Prostate gland (tissue), 2 donors: Measurements from ENCODE around the gene GRK3. TPM values are rescaled to one million over a fixed set of nuclear protein-coding genes. Genes with fewer than 3 reads are reported as not detected.
A peak's percentile ranks its signal among the peaks of the same experiment; 100 is the strongest.

ENCODE experiments used
- DNase-seq: peaks from one replicate; pipeline ENCODE4 v3.0.0-alpha.2; 2019; ENCODE audit warnings: low spot score
- H3K27ac ChIP-seq, 2 donors: fragments of 200-600 bp; sonication (generic); 2 replicates each; pipeline ENCODE4 v1.5.1; 2017 to 2019
- H3K27me3 ChIP-seq: fragments of 200-600 bp; sonication (generic); replicated peaks from 2 replicates; pipeline ENCODE4 v1.5.1; 2019; ENCODE audit not compliant: insufficient read depth
- H3K36me3 ChIP-seq, 2 donors: fragments of 200-600 bp; sonication (generic); 1 replicate in 1 of 2; 2 replicates in 1 of 2; pipeline versions ENCODE4 v1.5.1 to v1.8.1; 2017 to 2019
- H3K4me1 ChIP-seq: fragments of 200-600 bp; sonication (generic); replicated peaks from 2 replicates; pipeline ENCODE4 v1.5.1; 2019
- H3K4me3 ChIP-seq, 2 donors: fragments of 200-600 bp; sonication (generic); 2 replicates each; pipeline ENCODE4 v1.5.1; 2017 to 2019
- H3K9me3 ChIP-seq: fragments of 200-600 bp; sonication (generic); 2 replicates; pipeline ENCODE4 v1.5.1; 2017
- CTCF ChIP-seq, 4 experiments: fragments of 200-600 bp in 2 of 4; fragments of 450-650 bp in 2 of 4; sonication (generic) in 2 of 4; IDR thresholded peaks; 1 replicate in 3 of 4; 2 replicates in 1 of 4; pipeline ENCODE4 v1.5.1; 2016 to 2019; ENCODE audit warnings: antibody characterized with exemption in 4 of 4, mild to moderate bottlenecking in 2 of 4, moderate library complexity in 2 of 4
- POLR2A ChIP-seq: fragments of 450-650 bp; IDR thresholded peaks from one replicate; pipeline ENCODE4 v1.6.1; 2016; ENCODE audit warnings: antibody characterized with exemption, mild to moderate bottlenecking
- POLR2AphosphoS5 ChIP-seq: sonication (generic); formaldehyde crosslinking; IDR thresholded peaks from one replicate; pipeline ENCODE4 v1.6.1; 2017; ENCODE audit warnings: antibody characterized with exemption
- WGBS: methylation state at CpG from one replicate; pipeline ENCODE4 v1.1.5; 2018; 5-methylcytosine and 5-hydroxymethylcytosine counted together
- intact Hi-C: fragments of 100-400 bp; cut with DNase I; formaldehyde crosslinking; loops from one replicate; pipeline ENCODE4 v1.14.2; 2022
- small RNA-seq, 2 donors: library from RNA; depleted of rRNA; stranded (forward); fragments of <200 nt; gene quantifications; one replicate each; pipeline ENCODE3, GENCODE V24; 2016
- total RNA-seq, 2 donors: library from RNA; depleted of rRNA; stranded (reverse); fragments of >200 nt; gene quantifications; one replicate each; pipeline ENCODE4 v1.1.0, GENCODE V29; 2016

Gene GRK3
- total RNA-seq, 2 donors from 2014 or later = 10.2 to 16.9 TPM

- no peak for DNase-seq
- intact Hi-C loops = loop anchor here (5.0 kb wide), 3 partner anchors 312 to 572 kb away; no protein-coding TSS in a partner anchor
- H3K4me1 ChIP-seq = no peaks in the 10 kb centered on the region
- H3K36me3 ChIP-seq = no peaks in the 10 kb centered on the region
- no peak overlapping the region for H3K4me3 ChIP-seq
- H3K9me3 ChIP-seq = no peaks in the 10 kb centered on the region
- H3K27me3 ChIP-seq = no peaks in the 10 kb centered on the region
- no peak overlapping the region for H3K27ac ChIP-seq
- TF ChIP-seq POLR2A (no peak), POLR2AphosphoS5 (no peak), CTCF (IDR thresholded peaks at IDR 0.05) (peak in 2 of 4 experiments; percentile 31 to 46)
- 63% methylated on average over 10 of the region's 12 CpGs for WGBS
Measured at GRCh38 chr22:25774575-25775026, 210.1 kb downstream of the GRK3 start.

DNA sequence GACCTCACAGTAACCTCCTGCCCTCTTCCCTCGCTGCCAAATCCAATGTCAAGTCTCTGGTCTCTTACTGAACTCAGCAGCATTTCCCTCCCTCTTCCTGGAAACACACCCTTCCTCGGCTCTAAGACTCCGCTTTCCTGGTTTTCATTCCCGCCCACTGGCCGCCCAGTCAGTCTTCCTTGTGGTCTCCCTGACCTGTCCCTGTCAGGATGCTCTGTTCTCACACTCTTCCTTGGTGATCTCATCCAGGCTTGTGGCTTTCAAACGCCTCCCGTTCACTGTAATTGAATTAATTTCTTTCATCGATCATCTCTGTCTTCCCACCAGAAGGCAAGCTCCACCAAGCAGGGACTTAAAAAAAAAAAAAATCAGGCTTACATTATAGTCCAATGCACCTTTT, 211.1 kb downstream of the GRK3 start:
- TF ChIP-seq POLR2AphosphoS5 (no peak), CTCF (IDR thresholded peaks at IDR 0.05) (no peak), POLR2A (no peak)
- Histone ChIP-seq H3K27ac (no peak overlapping the region), H3K27me3 (no peaks in the 10 kb centered on the region), H3K4me1 (no peaks in the 10 kb centered on the region), H3K4me3 (no peak overlapping the region), H3K9me3 (no peaks in the 10 kb centered on the region), H3K36me3 (no peaks in the 10 kb centered on the region)
- DNase-seq = no peak
- intact Hi-C loops = loop anchor here (5.0 kb wide), 1 partner anchor 552 kb away; no protein-coding TSS in a partner anchor
- WGBS = 68% methylated on average over 8 of the region's 8 CpGs

- Histone ChIP-seq H3K36me3 (no peaks in the 10 kb centered on the region), H3K27me3 (no peaks in the 10 kb centered on the region), H3K9me3 (no peaks in the 10 kb centered on the region), H3K4me3 (no peak overlapping the region), H3K4me1 (no peaks in the 10 kb centered on the region), H3K27ac (no peak overlapping the region)
- no peak for DNase-seq
- intact Hi-C loops = loop anchor here (5.0 kb wide), 1 partner anchor 550 kb away; no protein-coding TSS in a partner anchor
- TF ChIP-seq CTCF (IDR thresholded peaks at IDR 0.05) (no peak), POLR2AphosphoS5 (no peak), POLR2A (no peak)
- 81% methylated on average over 7 of the region's 9 CpGs for WGBS
Measured at GRCh38 chr22:25777411-25777810, 212.9 kb downstream of the GRK3 start.

- no peaks in the 10 kb centered on the region for H3K27me3 ChIP-seq
- H3K27ac ChIP-seq = no peak overlapping the region
- H3K4me1 ChIP-seq = no peaks in the 10 kb centered on the region
- TF ChIP-seq POLR2A (no peak), POLR2AphosphoS5 (no peak), CTCF (IDR thresholded peaks at IDR 0.05) (peak in 3 of 4 experiments; percentile 16 to 27 (median 19))
- no peak overlapping the region for H3K4me3 ChIP-seq
- WGBS = 42% methylated on average over 8 of the region's 8 CpGs
- no peaks in the 10 kb centered on the region for H3K9me3 ChIP-seq
- H3K36me3 ChIP-seq = no peaks in the 10 kb centered on the region
- intact Hi-C loops = loop anchor here (5.0 kb wide), 1 partner anchor 549 kb away; no protein-coding TSS in a partner anchor
- DNase-seq = peak; percentile 16
Measured at GRCh38 chr22:25777870-25778269, 213.4 kb downstream of the GRK3 start.

Small RNA genes within 50 kb of the gene (small RNA-seq; reads per million reads assigned to genes)
- 0 reads per million in 2 donors for gene RNA5SP494

Other genes starting within 250 kb of the GRK3 start
- 1 to 10 TPM; 3.1 to 7.1 TPM for gene MYO18B, start 177.5 kb downstream of the GRK3 start, total RNA-seq